Skin epidermis (tissue), 12 donors: ENCODE measurements around the gene DMD.
"Not testable (repeated sequence)": the region's sequence is repeated elsewhere in the genome, so short reads cannot be mapped to it uniquely, and the experiment has no call there.

Experiments
- H3K27ac ChIP-seq, 21 experiments: fragments of 200-600 bp; sonication (generic) in 11 of 21; one replicate each; pipeline ENCODE4 v1.5.0; 2020; ENCODE audit warnings: mild to moderate bottlenecking in 3 of 21, inconsistent platforms in 2 of 21, moderate library complexity in 2 of 21
- H3K4me3 ChIP-seq, 7 experiments: fragments of 200-600 bp; sonication (generic) in 2 of 7; one replicate each; pipeline ENCODE4 v1.5.0; 2020; ENCODE audit warnings: inconsistent platforms in 2 of 7, mild to moderate bottlenecking in 2 of 7, moderate library complexity in 1 of 7

Gene DMD

GRCh38 chrX:33160273-33160672 is 51.1 kb downstream of the DMD start:
- Histone ChIP-seq H3K27ac (no peak overlapping the region), H3K4me3 (no peak overlapping the region)

GRCh38 chrX:33156152-33156726 is 55.1 kb downstream of the DMD start:
- no peak overlapping the region for H3K4me3 ChIP-seq
- no peak overlapping the region for H3K27ac ChIP-seq

GRCh38 chrX:33149580-33149979 is 61.8 kb downstream of the DMD start:
- Histone ChIP-seq H3K4me3 (no peak overlapping the region), H3K27ac (no peak overlapping the region)

- Histone ChIP-seq H3K4me3 (no peak overlapping the region), H3K27ac (no peak overlapping the region)
Measured at GRCh38 chrX:33149085-33149484, 62.3 kb downstream of the DMD start.

GRCh38 chrX:33142331-33142730 is 69.0 kb downstream of the DMD start:
- H3K27ac ChIP-seq, result no peak overlapping the region
- no peak overlapping the region for H3K4me3 ChIP-seq

GRCh38 chrX:33138677-33139249 is 72.6 kb downstream of the DMD start:
- Histone ChIP-seq H3K27ac (no peak overlapping the region), H3K4me3 (no peak overlapping the region)

GRCh38 chrX:33134164-33134563 is 77.2 kb downstream of the DMD start:
- H3K4me3 ChIP-seq, result no peak overlapping the region

GRCh38 chrX:33133320-33133719 is 78.0 kb downstream of the DMD start:
- H3K27ac ChIP-seq, result no peak overlapping the region
- no peak overlapping the region for H3K4me3 ChIP-seq

More at GRCh38 chrX:33134164-33134563, 77.2 kb downstream of the DMD start:
- no peak overlapping the region for H3K27ac ChIP-seq

- Histone ChIP-seq H3K27ac (no peak overlapping the region), H3K4me3 (no peak overlapping the region)
Measured at GRCh38 chrX:33132569-33132968, 78.8 kb downstream of the DMD start.

GRCh38 chrX:33129607-33130006 is 81.7 kb downstream of the DMD start:
- no peak overlapping the region for H3K27ac ChIP-seq
- H3K4me3 ChIP-seq, result no peak overlapping the region

GRCh38 chrX:33128048-33128805 is 83.1 kb downstream of the DMD start:
- Histone ChIP-seq H3K27ac (no peak overlapping the region), H3K4me3 (no peak overlapping the region)

GRCh38 chrX:33126469-33126868 is 84.9 kb downstream of the DMD start:
- Histone ChIP-seq H3K27ac (no peak overlapping the region), H3K4me3 (no peak overlapping the region)

GRCh38 chrX:33109858-33110257 is 101.5 kb downstream of the DMD start:
- Histone ChIP-seq H3K27ac (no peak overlapping the region), H3K4me3 (no peak overlapping the region)

GRCh38 chrX:33106737-33107136 is 104.6 kb downstream of the DMD start:
- Histone ChIP-seq H3K4me3 (no peak overlapping the region), H3K27ac (no peak overlapping the region)

- Histone ChIP-seq H3K4me3 (no peak overlapping the region), H3K27ac (no peak overlapping the region)
Measured at GRCh38 chrX:33095079-33095478, 116.3 kb downstream of the DMD start.

- Histone ChIP-seq H3K4me3 (no peak overlapping the region), H3K27ac (no peak overlapping the region)
Measured at GRCh38 chrX:33087411-33087810, 123.9 kb downstream of the DMD start.

- no peak overlapping the region for H3K27ac ChIP-seq
- H3K4me3 ChIP-seq, result no peak overlapping the region
Measured at GRCh38 chrX:33086886-33087285, 124.5 kb downstream of the DMD start.

- H3K4me3 ChIP-seq, result no peak overlapping the region
- H3K27ac ChIP-seq, result no peak overlapping the region
Measured at GRCh38 chrX:33082371-33082770, 129.0 kb downstream of the DMD start.

- Histone ChIP-seq H3K4me3 (no peak overlapping the region), H3K27ac (no peak overlapping the region)
Measured at GRCh38 chrX:33078273-33078672, 133.1 kb downstream of the DMD start.

- not testable (repeated sequence) for H3K4me3 ChIP-seq, H3K27ac ChIP-seq
Measured at GRCh38 chrX:33073660-33074059, 137.7 kb downstream of the DMD start.

GRCh38 chrX:33065415-33065814 is 145.9 kb downstream of the DMD start:
- no peak overlapping the region for H3K27ac ChIP-seq
- H3K4me3 ChIP-seq, result no peak overlapping the region
